HFFc6 (cell line): Measurements from ENCODE around the gene EPS8L3. TPM values are rescaled to one million over a fixed set of nuclear protein-coding genes. Genes with fewer than 3 reads are reported as not detected.

Source experiments
- DNase-seq: peaks from one replicate; pipeline ENCODE4 v3.0.0-alpha.2; 2018
- H3K27ac Mint-ChIP-seq: 2 replicates; pipeline ENCODE4 v1.8.0; 2020; ENCODE audit warnings: mild to moderate bottlenecking, mixed read lengths
- H3K27me3 Mint-ChIP-seq: 2 replicates; pipeline ENCODE4 v1.8.0; 2021; ENCODE audit warnings: mild to moderate bottlenecking, moderate library complexity, mixed read lengths; ENCODE audit not compliant: insufficient read depth
- H3K36me3 Mint-ChIP-seq: 2 replicates; pipeline ENCODE4 v1.8.0; 2021; ENCODE audit warnings: low read depth, mixed read lengths
- H3K4me1 Mint-ChIP-seq: 2 replicates; pipeline ENCODE4 v1.8.0; 2020; ENCODE audit warnings: low read depth, mixed read lengths
- H3K4me3 Mint-ChIP-seq: 2 replicates; pipeline ENCODE4 v1.8.0; 2020; ENCODE audit warnings: mild to moderate bottlenecking, moderate library complexity, mixed read lengths
- H3K9me3 Mint-ChIP-seq: 2 replicates; pipeline ENCODE4 v1.8.0; 2020; ENCODE audit warnings: mild to moderate bottlenecking, mixed read lengths
- total RNA-seq, 6 experiments: library from RNA; stranded (reverse); fragmentation: NEBNext Ultra II Directional; extraction: Animal tissue kit (Norgen Biotek cat#: 25700); gene quantifications; 2 replicates in 1 of 6; 3 replicates in 5 of 6; pipeline ENCODE4 v1.2.3, GENCODE V29; 2021
- TF ChIP-seq, protein P1 (sequence below): fragments of 200-600 bp; sonication (generic); IDR thresholded peaks from 2 replicates; pipeline ENCODE4 v1.5.0; 2021; ENCODE audit warnings: antibody characterized with exemption, mild to moderate bottlenecking

The EPS8L3 gene
- total RNA-seq, 6 experiments from 2014 or later, result not detected

DNA sequence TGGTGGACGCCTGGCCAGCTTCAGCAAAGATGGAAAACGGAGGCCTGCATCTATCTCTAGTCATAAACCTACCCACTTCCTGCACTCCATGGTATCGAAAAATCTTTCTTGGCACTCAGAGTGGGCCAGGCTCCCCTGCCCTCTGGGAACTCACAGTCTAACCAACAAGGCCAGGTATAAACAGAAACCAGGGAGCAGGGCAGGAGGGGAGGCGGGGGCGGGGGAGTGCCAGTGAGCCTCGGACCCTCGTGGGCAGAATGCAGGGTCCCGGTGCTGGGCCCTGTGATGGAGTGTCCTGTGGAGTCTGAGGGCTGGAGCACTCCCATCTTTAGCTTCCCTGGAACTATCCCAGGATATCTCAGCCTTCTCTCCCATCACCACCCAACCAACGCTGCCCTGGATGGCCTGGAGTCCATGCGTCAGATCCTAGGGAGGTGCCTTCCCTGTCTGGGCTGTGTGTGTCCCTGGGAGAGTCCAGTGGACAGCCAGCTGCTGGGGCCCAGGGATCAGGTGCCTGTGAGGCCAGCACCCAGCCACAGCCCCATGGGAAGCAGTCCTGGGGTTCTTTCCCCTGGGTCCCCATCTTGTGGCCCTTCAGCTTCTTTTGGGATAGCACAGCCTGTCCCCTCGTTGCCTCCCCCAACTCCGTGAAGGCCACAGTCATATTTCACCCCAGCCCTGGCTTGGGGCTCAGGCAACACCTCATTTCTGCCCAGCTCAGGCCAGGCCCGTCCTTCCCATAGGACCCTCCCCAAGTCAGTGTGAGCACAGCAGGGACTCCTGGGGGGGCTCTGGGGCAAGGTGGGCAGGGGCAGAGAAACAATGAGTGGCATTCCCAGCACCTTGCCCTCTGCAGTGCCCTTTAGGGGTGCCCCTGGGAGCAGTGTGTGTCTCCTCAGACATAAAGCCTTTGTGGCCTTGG is 1.1 kb upstream of the EPS8L3 start:
- TF ChIP-seq, protein P1, sequence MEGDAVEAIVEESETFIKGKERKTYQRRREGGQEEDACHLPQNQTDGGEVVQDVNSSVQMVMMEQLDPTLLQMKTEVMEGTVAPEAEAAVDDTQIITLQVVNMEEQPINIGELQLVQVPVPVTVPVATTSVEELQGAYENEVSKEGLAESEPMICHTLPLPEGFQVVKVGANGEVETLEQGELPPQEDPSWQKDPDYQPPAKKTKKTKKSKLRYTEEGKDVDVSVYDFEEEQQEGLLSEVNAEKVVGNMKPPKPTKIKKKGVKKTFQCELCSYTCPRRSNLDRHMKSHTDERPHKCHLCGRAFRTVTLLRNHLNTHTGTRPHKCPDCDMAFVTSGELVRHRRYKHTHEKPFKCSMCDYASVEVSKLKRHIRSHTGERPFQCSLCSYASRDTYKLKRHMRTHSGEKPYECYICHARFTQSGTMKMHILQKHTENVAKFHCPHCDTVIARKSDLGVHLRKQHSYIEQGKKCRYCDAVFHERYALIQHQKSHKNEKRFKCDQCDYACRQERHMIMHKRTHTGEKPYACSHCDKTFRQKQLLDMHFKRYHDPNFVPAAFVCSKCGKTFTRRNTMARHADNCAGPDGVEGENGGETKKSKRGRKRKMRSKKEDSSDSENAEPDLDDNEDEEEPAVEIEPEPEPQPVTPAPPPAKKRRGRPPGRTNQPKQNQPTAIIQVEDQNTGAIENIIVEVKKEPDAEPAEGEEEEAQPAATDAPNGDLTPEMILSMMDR, result no peak
- no peak for DNase-seq
- Mint-ChIP-seq H3K9me3 (no peaks in the 10 kb centered on the region), H3K4me3 (no peak overlapping the region), H3K27ac (no peak overlapping the region), H3K27me3 (peaks cover 4% of the 10 kb centered on the region), H3K36me3 (no peaks in the 10 kb centered on the region), H3K4me1 (peaks cover 8% of the 10 kb centered on the region)

DNA sequence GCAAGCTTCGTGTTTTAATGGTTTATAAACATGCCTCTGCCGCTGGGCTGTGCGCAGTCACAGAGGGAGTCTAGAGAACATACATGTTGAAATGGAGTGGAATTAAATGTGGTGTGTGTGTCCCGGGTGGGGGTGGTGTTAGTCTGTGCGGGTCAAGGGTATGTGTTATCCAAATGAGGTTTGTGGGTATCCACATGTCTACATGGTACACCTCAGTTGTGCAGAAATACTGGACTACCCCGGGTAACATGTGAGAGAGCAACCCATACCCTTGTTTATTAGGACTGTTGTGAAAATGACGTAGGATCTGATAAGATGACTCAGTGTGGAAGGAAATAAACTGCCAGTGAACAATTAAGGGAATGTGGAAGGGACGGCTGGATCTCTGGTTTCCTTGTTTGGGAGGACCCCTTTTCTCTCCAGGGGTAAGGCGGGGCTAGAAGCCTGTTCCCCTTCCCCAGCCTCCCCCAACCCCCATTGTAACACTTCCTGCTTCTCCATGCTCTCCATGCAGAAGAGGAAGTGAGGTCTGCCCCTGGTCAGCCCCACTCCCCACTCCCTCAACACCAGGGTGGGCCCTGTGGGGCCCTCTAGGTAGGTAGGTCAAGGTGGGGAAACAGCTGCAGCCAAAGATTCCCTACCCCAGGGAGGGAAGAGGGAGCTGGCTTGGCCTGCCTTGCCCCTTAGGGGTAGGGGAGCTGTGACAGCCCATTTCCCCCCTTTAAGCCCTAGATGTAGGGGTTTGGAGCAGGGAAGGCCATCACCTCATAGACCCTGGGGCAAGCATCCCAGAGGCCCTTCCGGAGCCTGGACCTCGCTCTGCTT is 690 bp downstream of the EPS8L3 start:
- DNase-seq, result peak; percentile 56
- Mint-ChIP-seq H3K36me3 (no peaks in the 10 kb centered on the region), H3K9me3 (no peaks in the 10 kb centered on the region)

DNA sequence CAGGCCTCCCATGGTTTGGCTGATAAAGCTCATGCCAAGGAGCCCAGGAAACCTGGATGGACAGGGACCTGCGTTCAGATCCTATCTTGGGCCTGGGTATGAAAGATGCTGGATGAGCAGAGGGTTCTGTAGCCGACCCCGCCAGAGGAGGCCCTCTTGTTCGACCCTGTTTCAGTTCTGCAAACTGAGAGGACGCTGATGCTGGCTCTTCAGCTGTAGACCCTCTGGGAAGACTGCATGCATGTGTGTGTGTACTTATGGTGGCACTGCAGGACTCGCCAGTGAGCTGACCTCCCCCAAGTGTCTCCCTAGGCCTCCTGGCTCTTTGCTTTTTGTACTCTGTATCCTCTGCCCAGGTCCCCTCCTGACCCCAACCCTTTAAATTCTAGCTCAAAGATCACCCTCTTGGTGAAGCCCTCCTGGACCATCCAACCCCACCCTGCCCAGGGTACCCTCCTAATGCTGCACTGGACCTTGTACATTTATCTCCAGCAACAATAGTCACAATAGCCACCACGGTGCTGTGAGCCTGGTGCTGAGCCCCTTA is 1.6 kb downstream of the EPS8L3 start:
- Mint-ChIP-seq H3K9me3 (no peaks in the 10 kb centered on the region), H3K27ac (no peak overlapping the region; the same call in 1 of the 2 replicates), H3K4me3 (no peak overlapping the region), H3K27me3 (peaks cover 1% of the 10 kb centered on the region), H3K36me3 (no peaks in the 10 kb centered on the region), H3K4me1 (peaks cover 8% of the 10 kb centered on the region)
- TF ChIP-seq, protein P1, result no peak
- no peak for DNase-seq

More for the DNA sequence above, 690 bp downstream of the EPS8L3 start:
- Mint-ChIP-seq H3K27me3 (peaks cover 1% of the 10 kb centered on the region), H3K4me3 (no peak overlapping the region), H3K4me1 (peaks cover 8% of the 10 kb centered on the region), H3K27ac (peak overlapping the region; percentile 70)
- TF ChIP-seq, protein P1, result no peak

DNA sequence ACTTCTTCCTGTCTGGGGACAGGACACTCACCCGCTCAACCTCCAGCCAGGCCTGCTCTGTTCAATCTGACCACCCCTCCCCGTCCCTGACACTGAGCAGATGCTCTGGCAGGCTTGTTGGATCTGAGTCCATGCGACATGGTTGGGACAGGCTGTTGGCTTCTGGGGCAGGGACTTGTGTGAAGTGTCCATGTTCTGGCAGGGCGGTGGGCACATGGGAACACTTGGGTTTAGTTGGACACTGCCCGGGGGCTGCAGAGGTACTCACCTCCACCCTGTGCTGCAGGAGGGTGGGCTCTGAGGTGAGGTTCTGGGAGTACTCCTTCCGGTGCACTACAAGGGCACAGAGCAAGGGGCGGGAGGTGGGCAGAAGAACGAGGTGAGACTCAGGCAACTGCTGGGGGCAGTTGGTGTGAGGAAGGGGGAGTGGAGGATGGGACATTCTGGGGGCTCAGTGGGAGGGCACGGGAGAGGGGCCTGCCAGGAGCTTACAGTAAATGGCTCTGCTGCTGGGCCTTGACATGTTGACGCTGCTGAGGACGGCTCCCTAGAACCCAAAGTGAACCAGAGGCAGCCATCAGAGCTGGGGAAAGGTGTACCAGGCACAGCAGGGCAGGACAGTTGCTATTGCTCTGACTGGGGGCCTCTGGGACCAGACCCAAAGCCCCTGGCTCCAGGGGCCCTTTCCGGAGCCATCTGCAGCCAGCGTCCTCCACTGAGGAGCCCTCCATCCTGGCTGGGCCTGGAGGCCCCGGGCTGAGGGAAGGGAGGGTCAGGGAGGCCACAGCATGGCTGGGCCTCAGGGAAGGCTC is 2.3 kb downstream of the EPS8L3 start:
- H3K9me3 Mint-ChIP-seq, result no peaks in the 10 kb centered on the region
- no peak overlapping the region for H3K27ac Mint-ChIP-seq
- no peaks in the 10 kb centered on the region for H3K36me3 Mint-ChIP-seq
- H3K27me3 Mint-ChIP-seq, result peaks cover 1% of the 10 kb centered on the region
- H3K4me3 Mint-ChIP-seq, result no peak overlapping the region
- TF ChIP-seq, protein P1, result no peak
- DNase-seq, result no peak
- peaks cover 8% of the 10 kb centered on the region for H3K4me1 Mint-ChIP-seq
